OCI-LY1 (cell line): ENCODE data around the gene ASIC3.

Source experiments
- H2AFZ ChIP-seq: fragments of 200-600 bp; sonication (generic), shearing (Covaris generic); 2 replicates; pipeline ENCODE4 v1.6.0; 2014; ENCODE audit warnings: antibody characterized with exemption, mild to moderate bottlenecking, low read length
- H3F3A ChIP-seq: fragments of 200-600 bp; sonication (generic), shearing (Covaris generic); 2 replicates; pipeline ENCODE4 v1.6.0; 2014; ENCODE audit warnings: mild to moderate bottlenecking, antibody characterized with exemption, low read length, moderate library complexity; ENCODE audit not compliant: insufficient read depth
- H3K27ac ChIP-seq: fragments of 200-600 bp; sonication (generic); 2 replicates; pipeline ENCODE4 v1.5.1; 2014; ENCODE audit warnings: low read length, mixed run types, mild to moderate bottlenecking, low read depth; ENCODE audit not compliant: poor library complexity, severe bottlenecking
- H3K27me3 ChIP-seq: fragments of 200-600 bp; sonication (generic); 2 replicates; pipeline ENCODE4 v1.6.0; 2014; ENCODE audit warnings: antibody characterized with exemption, mild to moderate bottlenecking, low read length, moderate library complexity; ENCODE audit not compliant: insufficient read depth
- H3K36me3 ChIP-seq: fragments of 200-600 bp; sonication (generic); 2 replicates; pipeline ENCODE4 v1.6.1; 2014; ENCODE audit warnings: mild to moderate bottlenecking, antibody characterized with exemption, low read length, moderate library complexity, mixed read lengths; ENCODE audit not compliant: insufficient read depth
- H3K4me1 ChIP-seq: fragments of 200-600 bp; sonication (generic); 2 replicates; pipeline ENCODE4 v1.5.1; 2014; ENCODE audit warnings: mild to moderate bottlenecking, low read length, moderate library complexity; ENCODE audit not compliant: insufficient read depth, severe bottlenecking
- H3K4me2 ChIP-seq: fragments of 200-600 bp; sonication (generic), shearing (Covaris generic); 2 replicates; pipeline ENCODE4 v1.6.1; 2014; ENCODE audit warnings: low read length
- H3K4me3 ChIP-seq: fragments of 200-600 bp; sonication (generic); 2 replicates; pipeline ENCODE4 v1.5.1; 2014; ENCODE audit warnings: low read length, low read depth, mild to moderate bottlenecking, mixed read lengths; ENCODE audit not compliant: poor library complexity, severe bottlenecking
- H3K79me2 ChIP-seq: fragments of 200-600 bp; shearing (Covaris generic); 2 replicates; pipeline ENCODE4 v1.6.1; 2016; ENCODE audit warnings: mixed run types, low read length, mixed read lengths; ENCODE audit not compliant: insufficient read depth
- H3K9ac ChIP-seq: fragments of 200-600 bp; sonication (generic), shearing (Covaris generic); 2 replicates; pipeline ENCODE4 v1.6.1; 2014; ENCODE audit warnings: mild to moderate bottlenecking, low read length, mixed read lengths
- H3K9me2 ChIP-seq: fragments of 200-600 bp; sonication (generic), shearing (Covaris generic); 2 replicates; pipeline ENCODE4 v1.6.1; 2014; ENCODE audit warnings: low read depth, mild to moderate bottlenecking, low read length, mixed read lengths
- H3K9me3 ChIP-seq: fragments of 200-600 bp; shearing (Covaris generic); 2 replicates; pipeline ENCODE4 v1.6.1; 2014; ENCODE audit warnings: low read length, mixed read lengths
- H4K20me1 ChIP-seq: fragments of 200-600 bp; sonication (generic), shearing (Covaris generic); 2 replicates; pipeline ENCODE4 v1.6.0; 2016; ENCODE audit warnings: mild to moderate bottlenecking, low read length; ENCODE audit not compliant: insufficient read depth
- CTCF ChIP-seq: fragments of 200-600 bp; sonication (generic), shearing (Covaris generic); IDR thresholded peaks from 2 replicates; pipeline ENCODE4 v1.5.1; 2017; ENCODE audit warnings: mild to moderate bottlenecking, antibody characterized with exemption, low read length, moderate library complexity, mixed read lengths
- EZH2 ChIP-seq: fragments of 200-600 bp; sonication (generic), shearing (Covaris generic); IDR thresholded peaks from 2 replicates; pipeline ENCODE4 v1.8.0; 2017; ENCODE audit warnings: borderline replicate concordance, mixed run types, mild to moderate bottlenecking, antibody characterized with exemption, low read length, moderate library complexity, mixed read lengths

The ASIC3 gene

GRCh38 chr7:151077705-151078232 is 29.4 kb downstream of the ASIC3 start:
- no peaks in the 10 kb centered on the region for H3K9me2 ChIP-seq
- H3K4me1 ChIP-seq, result peaks cover 37% of the 10 kb centered on the region
- H4K20me1 ChIP-seq, result no peaks in the 10 kb centered on the region
- H3K9me3 ChIP-seq, result no peaks in the 10 kb centered on the region
- no peaks in the 10 kb centered on the region for H3K27me3 ChIP-seq
- H2AFZ ChIP-seq, result no peak overlapping the region
- H3K27ac ChIP-seq, result peak overlapping the region; percentile 56
- TF ChIP-seq EZH2 (no peak), CTCF (no peak)
- H3F3A ChIP-seq, result peaks cover 4% of the 10 kb centered on the region; the same call in 1 of the 2 replicates
- H3K4me3 ChIP-seq, result no peak overlapping the region
- no peak overlapping the region; the same call in 1 of the 2 replicates for H3K4me2 ChIP-seq
- H3K36me3 ChIP-seq, result peaks cover 43% of the 10 kb centered on the region
- no peaks in the 10 kb centered on the region for H3K79me2 ChIP-seq
- no peak overlapping the region; the same call in 1 of the 2 replicates for H3K9ac ChIP-seq

GRCh38 chr7:151078233-151079040 is 30.1 kb downstream of the ASIC3 start:
- no peaks in the 10 kb centered on the region for H3K9me2 ChIP-seq
- no peak overlapping the region for H2AFZ ChIP-seq
- H3K9ac ChIP-seq, result peak overlapping the region; percentile 7; the same call in 1 of the 2 replicates
- no peaks in the 10 kb centered on the region for H4K20me1 ChIP-seq
- no peaks in the 10 kb centered on the region for H3K79me2 ChIP-seq
- H3K4me1 ChIP-seq, result peaks cover 38% of the 10 kb centered on the region
- H3K27me3 ChIP-seq, result no peaks in the 10 kb centered on the region
- peak overlapping the region; percentile 56 for H3K27ac ChIP-seq
- H3K4me3 ChIP-seq, result peak overlapping the region; percentile 82
- no peak for TF ChIP-seq EZH2
- TF ChIP-seq CTCF, result no peak
- peak overlapping the region; percentile 90; the same call in 1 of the 2 replicates for H3K4me2 ChIP-seq
- H3K36me3 ChIP-seq, result peaks cover 43% of the 10 kb centered on the region
- H3K9me3 ChIP-seq, result no peaks in the 10 kb centered on the region
- peaks cover 4% of the 10 kb centered on the region; the same call in 1 of the 2 replicates for H3F3A ChIP-seq

- no peaks in the 10 kb centered on the region for H4K20me1 ChIP-seq
- H3K9me3 ChIP-seq, result no peaks in the 10 kb centered on the region
- H3K79me2 ChIP-seq, result no peaks in the 10 kb centered on the region
- no peaks in the 10 kb centered on the region for H3K9me2 ChIP-seq
- no peaks in the 10 kb centered on the region for H3K27me3 ChIP-seq
- H3K9ac ChIP-seq, result peak overlapping the region; percentile 92
- peaks cover 4% of the 10 kb centered on the region; the same call in 1 of the 2 replicates for H3F3A ChIP-seq
- no peak for TF ChIP-seq EZH2
- TF ChIP-seq CTCF, result no peak
- no peak overlapping the region for H2AFZ ChIP-seq
- peak overlapping the region; percentile 90 for H3K4me2 ChIP-seq
- peaks cover 43% of the 10 kb centered on the region for H3K4me1 ChIP-seq
- H3K27ac ChIP-seq, result no peak overlapping the region
- H3K36me3 ChIP-seq, result peaks cover 34% of the 10 kb centered on the region
- H3K4me3 ChIP-seq, result peak overlapping the region; percentile 82
Measured at GRCh38 chr7:151079199-151079910, 31.0 kb downstream of the ASIC3 start.
